GM19467 (cell line): ENCODE measurements around the gene NANS.

Experiments
- ATAC-seq: cut with Tn5 transposase; IDR thresholded peaks from one replicate; pipeline ENCODE4 v1.9.1; 2021; ENCODE audit warnings: mild to moderate bottlenecking, moderate library complexity; ENCODE audit not compliant: unreplicated experiment

Gene NANS

GRCh38 chr9:98130576-98131228 lies 74.2 kb downstream of the NANS start:
- no peak for ATAC-seq

DNA sequence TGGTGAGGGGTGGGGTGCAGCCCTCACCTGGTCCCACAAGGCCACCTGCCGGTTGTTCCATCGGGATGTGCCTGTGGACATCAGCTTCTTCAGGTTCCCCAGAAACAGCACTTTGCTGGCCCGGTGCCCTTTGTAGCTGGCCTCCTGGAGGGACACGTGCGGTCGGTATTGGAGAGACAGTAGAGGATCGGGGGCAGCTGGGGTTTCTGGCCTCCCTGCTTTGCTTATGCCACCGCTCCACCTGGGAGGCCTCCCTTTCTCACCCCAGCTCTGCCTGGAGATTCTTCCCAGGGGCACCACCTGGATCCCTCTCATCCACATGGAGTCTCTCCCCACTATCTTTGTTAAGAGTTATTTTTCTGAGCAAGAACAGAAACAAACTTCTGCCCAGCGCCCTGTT lies 75.6 kb downstream of the NANS start:
- ATAC-seq: no peak
